ENCODE measurements around the gene HIPK3.

DNA sequence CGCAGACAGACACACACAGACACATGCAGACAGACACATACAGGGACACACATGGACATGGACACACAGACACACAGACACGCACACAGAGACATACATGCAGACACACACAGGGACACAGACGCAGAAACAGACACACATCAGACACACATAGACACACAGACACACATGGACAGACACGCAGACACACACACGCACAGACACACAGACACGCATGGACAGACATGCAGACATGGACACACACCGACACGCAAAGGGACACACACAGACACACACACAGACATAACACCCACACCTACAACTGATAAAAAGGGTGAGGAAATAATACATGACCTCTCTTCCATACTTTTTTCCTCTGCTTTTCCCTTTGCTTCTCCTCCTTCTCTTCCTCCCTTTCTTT, 146.2 kb downstream of the HIPK3 start:
- TF ChIP-seq, protein P1, sequence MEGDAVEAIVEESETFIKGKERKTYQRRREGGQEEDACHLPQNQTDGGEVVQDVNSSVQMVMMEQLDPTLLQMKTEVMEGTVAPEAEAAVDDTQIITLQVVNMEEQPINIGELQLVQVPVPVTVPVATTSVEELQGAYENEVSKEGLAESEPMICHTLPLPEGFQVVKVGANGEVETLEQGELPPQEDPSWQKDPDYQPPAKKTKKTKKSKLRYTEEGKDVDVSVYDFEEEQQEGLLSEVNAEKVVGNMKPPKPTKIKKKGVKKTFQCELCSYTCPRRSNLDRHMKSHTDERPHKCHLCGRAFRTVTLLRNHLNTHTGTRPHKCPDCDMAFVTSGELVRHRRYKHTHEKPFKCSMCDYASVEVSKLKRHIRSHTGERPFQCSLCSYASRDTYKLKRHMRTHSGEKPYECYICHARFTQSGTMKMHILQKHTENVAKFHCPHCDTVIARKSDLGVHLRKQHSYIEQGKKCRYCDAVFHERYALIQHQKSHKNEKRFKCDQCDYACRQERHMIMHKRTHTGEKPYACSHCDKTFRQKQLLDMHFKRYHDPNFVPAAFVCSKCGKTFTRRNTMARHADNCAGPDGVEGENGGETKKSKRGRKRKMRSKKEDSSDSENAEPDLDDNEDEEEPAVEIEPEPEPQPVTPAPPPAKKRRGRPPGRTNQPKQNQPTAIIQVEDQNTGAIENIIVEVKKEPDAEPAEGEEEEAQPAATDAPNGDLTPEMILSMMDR (IDR thresholded peaks at IDR 0.05 in 2 of 3, conservative IDR thresholded peaks at IDR 0.05 in 1 of 3; ENCODE audit: insufficient read depth in 2 of 3, low read depth in 1 of 3, low read length in 3 of 3): no peak
- no peak for TF ChIP-seq CHCHD3 (CRISPR knock-in tag; IDR thresholded peaks at IDR 0.05)
